Stromal cell of bone marrow (primary cell): ENCODE data around the gene DTX4.

Source experiments
- DNase-seq: peaks from one replicate; pipeline ENCODE4 v3.0.0-alpha.2; 2012; ENCODE audit warnings: low read depth

Gene DTX4

DNA sequence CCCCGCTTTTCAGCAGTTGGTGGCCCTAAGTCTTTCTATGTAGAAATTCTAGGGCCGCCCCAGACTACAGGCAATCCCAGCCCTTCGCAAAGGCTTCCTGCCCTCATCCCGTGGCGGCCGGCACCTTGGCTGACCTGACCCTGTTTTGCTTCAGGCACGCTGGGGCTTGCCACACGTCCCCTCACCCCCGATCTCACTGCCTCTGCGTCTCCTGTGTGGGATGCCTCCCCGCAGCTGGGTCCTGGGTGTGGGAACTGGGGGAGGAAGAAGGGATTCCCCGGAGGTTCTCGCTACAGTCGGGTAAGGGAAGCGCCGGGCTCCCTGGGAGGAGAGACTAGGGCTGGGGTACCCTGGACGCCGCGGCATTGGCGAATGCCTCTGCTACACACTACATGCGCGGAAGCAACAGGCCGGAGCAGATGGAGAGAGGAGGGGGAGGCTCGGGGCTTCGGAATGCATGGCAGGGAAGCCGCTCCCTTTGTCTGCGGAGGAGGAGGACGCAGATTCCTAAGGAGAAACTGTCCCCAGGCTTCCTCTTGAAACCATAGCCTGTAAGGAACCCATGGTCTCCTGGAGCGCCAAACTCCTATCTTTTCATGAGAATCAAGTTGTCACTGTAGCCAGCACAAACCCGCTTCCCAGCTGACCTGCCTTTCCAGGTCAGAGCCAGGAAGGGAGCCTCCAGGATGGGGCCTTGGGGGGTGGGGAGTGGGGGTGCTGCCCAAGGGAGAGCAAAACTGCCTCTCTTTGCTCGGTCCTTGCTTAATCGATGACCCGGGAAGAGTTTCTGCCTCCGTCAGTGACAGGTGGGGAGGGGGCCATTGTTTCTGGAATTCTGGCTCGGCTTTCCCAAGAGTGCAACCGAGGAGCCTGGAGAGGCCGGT is 1.4 kb downstream of the DTX4 start:
- no peak for DNase-seq

DNA sequence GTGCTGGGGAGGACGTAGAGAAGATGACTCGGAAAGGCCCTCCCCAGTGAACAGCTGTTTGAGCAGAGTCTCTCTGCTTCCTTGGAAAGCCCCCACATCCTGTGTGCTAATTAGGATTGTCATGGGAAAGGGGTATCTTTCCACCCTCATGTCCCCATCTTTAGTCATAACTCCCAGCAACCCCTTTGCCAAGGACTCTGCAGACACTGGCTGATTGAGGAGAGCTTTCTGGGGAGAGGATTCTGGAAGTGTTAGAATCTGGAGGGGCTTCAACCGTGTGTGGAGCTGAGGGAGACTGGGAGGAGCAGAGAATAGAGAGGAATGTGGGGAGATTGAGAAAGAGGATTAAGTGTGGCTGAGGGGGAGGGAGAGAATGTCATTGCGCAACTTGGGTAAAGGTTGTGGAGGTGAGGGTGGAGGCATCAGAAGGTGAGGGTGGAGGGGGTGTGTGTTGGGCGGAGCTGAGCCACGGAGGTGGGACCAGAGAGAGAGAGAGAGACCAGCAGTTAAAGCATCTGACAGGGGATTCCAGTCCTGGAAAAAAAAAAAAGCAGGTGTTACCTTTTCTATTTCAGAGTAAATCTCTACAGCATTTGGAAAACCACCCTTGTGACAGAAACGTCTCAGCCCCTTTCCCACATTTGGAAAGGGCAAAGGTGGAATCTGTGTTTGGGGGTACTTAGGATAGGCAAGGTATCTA is 2.2 kb downstream of the DTX4 start:
- DNase-seq = no peak

DNA sequence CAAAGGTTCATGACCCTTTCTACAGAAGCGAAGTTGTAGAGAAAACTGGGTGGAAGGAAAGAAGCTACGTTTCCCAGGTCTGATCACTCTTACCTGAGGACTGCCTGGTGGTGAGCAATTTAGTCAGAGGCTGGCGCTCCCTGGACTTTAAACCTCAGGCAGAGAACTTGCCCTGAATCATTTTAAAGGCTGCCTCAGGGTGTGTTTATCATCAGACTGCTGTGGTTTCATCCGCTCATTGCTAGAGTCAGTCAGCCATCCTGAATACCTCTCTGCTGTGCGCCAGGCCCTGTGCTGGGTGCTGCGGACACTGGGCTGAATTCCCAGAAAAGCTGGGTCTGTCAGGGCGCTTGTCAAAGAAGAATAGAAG is 2.7 kb downstream of the DTX4 start:
- no peak for DNase-seq

DNA sequence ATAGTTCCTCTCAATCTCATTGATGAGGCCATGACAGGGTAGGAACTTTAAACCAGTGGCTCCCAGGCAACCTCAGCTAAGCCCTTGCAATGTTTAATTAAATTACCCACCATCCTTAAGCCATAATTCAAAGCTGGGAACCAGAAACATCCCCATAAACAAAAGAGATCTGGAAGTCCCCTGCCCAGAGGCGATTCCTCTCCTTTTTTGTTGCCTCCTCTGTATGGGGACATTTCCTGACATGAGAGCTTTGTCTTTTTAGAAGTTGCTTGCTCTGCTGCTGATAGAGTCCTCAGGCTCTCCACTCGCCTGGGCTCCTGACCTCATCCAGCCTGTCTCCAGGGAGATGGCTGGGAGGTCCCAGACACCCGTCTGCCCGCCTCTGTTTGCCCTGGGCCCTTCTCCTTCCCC is 3.2 kb downstream of the DTX4 start:
- no peak for DNase-seq

DNA sequence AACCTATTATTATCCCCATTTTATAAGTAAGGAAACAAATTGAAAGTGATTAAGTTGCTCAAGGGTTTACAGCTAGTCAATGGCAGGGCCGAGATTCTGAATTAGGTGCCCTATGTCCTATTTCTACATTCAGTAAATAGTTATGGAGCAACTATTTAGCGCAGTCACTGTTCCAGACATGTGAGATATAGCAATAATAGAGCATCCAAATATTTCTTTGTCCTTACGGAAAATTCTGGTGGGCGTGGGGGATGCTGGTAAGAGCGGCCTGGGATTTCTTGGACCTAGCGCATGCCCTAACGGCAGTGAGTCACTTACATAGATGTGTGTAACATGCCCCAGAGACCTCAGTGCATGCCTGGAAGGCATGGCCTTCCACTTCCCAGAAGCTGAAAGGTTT is 4.4 kb downstream of the DTX4 start:
- no peak for DNase-seq

DNA sequence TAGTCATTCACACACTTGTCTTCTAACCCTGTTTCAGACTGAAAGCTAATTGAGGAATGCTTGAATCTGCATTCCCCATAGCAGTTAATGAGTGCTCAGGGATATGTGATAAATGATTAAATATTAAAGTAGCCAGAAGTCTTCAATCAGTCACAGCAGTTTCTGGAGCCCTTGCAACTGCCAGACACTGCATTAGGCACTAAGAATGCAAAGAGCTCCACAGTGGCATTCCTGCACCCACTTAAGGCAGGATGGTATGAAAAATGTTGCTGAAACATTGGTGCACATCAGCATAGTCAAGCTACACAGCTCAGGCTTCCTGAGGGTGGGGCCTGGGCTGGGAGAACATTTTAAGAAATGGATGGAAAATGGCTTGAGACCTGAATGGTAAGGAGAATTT is 6.5 kb downstream of the DTX4 start:
- DNase-seq = no peak

DNA sequence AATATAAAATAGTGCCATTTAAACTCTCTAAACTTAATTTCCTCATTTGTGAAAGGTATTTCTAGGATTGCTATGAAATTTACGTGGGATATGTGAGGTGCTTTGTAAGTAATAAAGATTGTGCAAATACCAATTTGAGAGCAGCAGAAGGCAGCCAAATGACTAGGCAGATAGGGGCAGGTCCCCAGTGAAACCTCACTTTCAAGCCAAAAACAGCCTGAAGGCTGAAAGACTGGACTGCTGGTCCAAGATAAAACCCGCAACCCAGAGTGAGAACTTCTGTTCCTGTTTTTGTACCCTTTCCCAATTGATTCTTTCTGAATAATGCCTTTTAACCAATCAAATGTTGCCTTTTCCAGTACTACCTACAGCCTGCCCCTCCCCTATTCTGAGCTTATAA is 7.2 kb downstream of the DTX4 start:
- no peak for DNase-seq

DNA sequence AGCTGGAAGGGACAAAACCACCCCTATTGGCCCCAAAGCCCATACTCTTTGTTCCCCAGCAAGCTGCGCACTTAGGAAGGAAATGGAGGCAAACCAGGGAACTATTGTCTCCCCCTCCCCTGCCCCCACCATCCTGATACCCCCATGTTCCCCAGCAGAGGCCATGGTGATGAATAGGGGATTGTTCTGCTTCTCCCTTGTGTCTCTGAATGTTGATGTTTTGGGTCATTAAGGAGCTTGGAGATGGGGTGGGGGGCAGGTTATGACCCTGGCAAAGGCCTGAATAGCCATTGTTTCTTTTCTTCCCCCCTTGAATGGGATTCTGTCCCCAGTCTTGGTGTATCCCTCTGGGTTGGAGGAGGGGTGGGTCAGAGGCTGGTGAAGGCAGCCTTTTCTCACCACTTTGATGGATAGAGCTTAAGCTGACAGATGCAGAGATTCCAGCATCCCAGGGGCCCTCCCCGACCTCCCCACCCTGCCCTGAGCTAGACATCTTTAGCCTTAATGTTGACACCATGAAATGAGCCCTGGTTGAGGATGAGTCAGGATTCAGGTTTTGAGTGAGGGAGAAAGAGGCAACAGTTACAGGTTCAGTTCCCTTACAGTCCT is 8.3 kb downstream of the DTX4 start:
- no peak for DNase-seq

DNA sequence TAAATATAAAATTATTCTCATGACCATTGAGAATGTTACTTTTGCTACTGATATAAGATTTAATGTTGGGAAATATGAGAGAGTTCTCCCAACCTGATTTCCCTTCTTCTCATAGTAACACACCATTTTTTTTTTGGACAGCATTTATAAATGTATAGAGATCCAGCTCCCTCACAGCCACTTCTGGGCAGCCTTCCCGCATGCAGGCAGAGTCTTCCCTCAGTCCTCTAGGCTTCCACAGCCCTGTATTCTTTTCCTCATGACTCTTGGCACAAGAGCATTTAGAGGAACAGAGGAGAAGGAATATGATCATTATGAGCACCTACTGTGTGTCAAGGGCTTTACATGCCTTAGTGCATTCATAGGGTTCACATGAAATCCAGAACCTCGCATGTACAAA is 9.0 kb downstream of the DTX4 start:
- no peak for DNase-seq

DNA sequence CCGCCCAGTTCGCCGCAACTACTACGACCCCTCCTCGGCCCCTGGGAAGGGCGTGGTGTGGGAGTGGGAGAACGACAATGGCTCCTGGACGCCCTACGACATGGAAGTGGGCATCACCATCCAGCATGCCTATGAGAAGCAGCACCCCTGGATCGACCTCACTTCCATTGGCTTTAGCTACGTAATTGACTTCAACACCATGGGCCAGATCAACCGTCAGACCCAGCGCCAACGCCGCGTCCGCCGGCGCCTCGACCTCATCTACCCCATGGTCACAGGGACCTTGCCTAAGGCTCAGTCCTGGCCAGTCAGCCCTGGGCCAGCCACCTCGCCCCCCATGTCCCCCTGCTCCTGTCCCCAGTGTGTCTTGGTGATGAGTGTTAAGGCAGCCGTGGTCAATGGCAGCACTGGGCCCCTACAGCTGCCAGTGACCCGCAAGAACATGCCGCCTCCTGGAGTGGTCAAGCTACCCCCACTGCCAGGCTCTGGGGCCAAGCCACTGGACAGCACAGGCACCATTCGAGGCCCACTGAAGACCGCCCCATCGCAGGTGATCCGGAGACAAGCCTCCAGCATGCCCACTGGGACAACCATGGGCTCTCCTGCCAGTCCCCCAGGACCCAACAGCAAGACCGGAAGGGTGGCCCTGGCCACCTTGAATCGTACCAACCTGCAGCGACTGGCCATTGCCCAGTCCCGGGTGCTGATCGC is 10.0 kb downstream of the DTX4 start:
- DNase-seq = no peak

DNA sequence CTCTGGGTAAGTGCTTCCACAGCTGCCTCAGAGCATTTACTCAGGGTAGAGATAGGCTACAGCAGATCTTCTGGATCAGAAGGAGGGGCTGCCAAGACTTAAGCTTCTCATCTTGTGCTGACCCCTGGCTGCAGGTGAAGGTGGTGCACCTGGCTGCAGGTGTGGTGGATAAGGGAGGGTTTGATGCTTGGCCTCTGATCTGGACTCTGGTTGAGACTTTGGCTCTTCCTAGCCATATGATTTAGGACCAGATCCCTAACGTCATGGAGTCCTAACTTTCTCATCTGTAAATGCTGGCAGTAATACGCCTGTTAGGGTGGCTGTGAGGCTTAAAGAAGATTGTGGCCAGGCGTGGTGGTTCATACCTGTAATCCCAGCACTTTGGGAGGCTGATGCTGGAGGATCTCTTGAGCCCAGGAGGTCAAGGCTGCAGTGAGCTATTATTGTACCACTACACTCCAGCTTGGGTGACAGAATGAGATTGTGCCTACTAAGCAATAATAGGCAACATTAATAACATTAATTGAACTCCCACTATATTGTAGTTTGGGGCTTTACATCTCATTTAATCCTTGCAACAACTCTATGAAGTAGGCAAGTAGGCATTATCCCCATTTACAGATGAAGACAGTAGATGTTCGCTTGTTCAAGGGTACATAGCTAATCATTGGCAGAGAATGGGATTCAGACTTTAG is 10.7 kb downstream of the DTX4 start:
- no peak for DNase-seq

DNA sequence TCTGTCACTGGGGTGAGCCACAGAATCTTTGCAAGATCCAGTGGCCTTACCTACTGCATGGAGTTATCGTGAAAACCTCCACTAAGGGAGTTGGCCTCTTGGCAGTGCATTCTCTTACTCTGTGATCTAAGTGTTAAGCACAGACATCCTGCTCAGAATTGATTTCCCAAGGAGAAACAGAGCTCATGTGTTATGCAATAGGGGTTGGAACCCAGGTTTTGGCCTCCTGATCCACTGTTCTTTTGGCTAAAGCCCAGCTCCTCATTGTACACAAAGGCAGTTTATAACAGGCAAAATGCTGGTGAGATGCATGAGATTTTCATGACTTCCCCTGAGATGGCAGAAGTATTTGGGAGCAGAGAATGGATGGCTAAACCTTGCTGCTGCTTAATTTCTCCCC is 11.8 kb downstream of the DTX4 start:
- no peak for DNase-seq

DNA sequence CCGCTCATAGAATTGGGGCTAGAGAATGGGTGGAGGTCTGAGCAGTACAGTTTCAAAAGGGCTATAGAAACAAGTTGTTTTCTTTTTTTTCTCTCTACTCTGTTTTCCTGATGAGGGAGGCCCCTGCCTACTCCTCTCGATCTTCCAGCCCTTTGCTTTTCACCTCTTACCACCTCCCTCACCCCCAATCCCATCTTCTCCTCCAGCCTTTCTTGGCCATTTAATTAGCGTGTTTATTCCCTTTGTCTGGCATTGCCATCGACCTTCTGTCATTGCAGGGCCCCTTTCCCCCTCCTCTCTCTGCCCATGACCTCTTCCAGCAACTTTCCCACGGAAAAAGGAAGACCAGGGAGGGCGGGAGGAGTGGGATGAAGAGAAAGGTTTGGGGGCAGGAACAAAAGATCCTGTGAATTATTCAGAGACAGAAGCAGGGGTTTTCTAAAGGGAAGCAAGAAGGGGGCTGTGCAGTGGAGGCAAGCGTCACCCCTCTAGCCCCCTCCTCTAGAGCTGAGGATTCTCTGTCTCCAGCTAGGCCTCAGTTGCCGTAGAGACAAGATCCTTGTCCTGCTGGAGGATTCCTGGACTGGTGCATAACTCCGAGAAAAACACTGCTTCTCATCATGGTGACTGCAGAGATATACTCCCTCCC is 12.9 kb downstream of the DTX4 start:
- DNase-seq = no peak

DNA sequence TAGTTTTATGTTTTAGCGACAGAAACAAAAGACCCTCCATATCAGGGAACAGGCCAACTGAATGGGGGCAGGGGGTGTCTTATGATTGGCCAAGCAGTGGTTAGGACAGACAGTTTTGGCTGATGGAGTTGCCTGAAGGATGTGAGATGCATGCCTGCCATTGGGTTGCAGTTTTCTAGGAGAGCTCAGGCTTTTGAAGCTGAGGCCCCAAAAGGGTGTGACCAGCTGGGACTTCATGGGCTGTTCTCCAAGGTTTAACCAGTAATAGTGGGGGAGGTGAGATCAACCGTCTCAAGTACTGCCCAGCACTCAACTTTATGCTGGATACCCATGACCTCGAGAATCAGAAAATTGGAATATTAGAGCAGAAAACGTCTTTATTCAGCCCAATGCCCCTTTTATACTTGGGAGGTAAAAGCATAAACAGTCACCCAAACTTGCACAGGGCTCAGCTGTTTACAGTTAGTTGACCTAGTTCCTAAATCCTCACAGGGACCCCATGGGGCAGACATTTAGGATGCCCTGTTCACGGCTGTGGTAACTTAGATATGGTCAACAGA is 13.5 kb downstream of the DTX4 start:
- no peak for DNase-seq

DNA sequence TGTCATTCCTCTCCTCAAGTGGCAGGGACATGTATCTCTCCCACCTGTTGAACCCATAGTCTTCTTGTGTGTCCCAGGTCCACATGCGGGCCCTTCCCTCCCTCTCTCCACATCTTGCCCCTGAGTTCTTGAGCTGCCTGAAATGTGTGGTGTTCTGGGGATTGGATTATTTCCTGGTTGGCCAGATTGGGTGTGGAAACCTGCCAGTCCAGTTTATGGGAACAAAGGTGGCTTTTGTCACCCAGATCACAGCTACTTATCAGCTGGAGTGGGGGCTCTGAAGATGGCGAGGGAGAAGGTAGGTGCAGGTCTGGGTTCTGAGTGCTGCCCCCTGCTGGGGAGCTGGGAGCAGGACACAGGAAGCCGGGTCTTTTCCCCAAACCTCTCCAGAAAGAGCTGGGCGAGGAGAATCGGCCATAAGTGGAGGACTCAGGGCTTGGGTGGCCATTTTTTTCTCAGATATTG is 14.2 kb downstream of the DTX4 start:
- DNase-seq = no peak

DNA sequence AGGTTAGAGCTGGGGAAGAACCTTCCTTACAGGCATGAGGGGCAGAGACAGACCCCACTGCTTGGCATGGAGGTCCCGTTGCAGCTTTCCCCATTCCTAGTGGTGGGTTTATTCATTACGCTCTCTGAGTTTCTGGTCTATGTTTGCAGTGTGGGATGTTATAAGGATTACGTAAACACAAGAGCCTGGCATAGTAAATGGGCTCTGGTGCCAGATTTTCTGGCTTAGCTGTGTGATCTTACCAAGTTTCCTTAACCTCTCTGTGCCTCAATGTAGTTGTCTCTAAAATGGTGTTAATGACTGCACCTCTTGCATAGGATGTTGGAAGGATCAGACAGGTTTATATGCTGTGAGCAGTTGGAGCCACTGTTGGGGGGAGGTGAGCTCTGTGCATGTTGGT is 15.1 kb downstream of the DTX4 start:
- DNase-seq = no peak

DNA sequence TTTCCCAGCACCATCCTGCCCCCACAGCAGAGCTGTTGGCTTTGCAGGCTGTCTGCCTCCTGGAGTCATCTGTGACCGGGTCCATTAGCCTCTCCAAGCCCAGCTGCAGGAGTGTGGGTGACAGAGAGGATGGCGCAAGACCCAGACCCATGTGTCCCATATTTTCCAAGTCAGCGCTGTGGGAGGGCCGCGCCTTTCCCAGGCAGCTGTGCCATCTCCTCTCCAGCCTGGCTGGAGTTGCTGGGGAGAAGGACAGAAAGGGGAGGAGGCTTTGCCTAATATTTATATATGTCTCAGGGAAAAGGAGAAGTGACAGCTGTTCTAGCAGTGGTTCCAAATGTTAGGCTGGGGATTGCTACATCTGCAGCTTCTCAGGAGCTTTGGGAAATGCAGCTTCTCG is 15.7 kb downstream of the DTX4 start:
- DNase-seq = no peak

DNA sequence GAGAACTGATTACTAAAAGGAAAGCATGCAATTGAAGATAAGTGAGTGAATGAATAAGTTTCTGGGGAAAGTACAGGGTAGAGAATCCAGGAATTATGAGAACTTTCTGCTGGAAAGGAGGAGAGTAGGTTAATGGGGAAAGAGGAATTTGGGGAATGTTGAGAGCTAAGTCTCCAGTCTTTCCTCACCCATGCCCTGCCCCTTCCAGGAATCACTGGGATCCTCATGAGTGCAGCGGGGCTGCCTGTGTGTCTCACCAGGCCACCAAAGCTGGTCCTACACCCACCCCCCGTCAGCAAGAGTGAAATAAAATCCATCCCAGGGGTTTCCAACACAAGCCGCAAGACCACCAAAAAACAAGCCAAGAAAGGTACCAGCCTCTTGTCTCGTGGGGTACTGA is 17.0 kb downstream of the DTX4 start:
- no peak for DNase-seq

DNA sequence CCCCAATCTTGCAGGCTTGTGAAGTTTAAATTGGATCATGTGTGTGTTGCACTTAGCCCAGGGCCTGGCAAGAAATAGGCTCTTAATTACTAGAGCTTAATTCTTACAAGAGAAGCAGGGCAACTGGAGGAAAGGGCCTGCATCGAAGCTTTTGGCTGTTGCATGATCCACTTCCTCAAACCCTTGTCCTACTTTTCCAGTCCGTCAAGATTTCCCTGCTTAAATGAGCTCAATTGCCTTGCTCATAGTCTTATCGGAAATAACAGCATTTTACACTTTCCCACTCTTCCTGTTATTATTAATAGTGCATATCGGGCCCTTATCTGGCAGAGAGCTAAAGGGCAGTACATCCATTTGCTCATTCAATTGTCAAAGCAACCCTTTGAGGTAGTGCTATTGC is 18.1 kb downstream of the DTX4 start:
- no peak for DNase-seq

DNA sequence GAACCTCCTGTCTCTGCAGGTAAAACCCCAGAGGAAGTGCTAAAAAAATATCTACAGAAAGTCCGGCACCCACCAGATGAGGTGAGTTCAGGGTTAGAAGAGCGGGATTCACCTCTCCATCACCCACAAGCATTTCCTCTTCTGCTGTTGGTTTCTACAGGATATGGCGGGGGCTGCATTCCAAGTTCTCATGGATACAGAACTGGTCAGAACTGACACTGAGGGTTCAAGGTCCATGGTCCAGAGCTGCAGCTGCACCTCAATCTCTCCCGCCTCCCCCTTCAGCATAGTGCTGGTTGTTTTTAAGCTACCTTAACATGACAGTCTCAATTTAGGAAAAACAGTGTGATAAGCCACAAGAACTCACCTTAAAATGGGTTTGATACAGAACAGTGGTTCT is 19.2 kb downstream of the DTX4 start:
- no peak for DNase-seq

DNA sequence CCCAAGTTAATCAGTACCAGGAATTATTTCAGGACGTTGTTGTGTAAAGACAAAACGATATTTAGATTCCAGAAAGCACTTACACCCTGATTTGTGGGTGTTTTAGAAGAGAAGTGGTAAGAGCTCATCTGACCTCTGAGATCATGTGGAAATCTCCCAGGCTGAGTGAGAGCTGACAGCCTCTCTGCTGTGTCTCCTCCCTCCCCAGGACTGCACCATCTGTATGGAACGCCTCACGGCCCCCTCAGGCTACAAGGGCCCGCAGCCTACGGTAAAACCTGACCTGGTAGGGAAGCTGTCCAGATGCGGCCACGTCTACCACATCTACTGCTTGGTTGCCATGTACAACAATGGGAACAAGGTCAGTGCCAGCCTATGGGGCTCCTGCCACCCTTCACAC is 20.0 kb downstream of the DTX4 start:
- no peak for DNase-seq
